Measurements from ENCODE around the gene FHIT. TPM values are rescaled to one million over a fixed set of nuclear protein-coding genes. Genes with fewer than 3 reads are reported as not detected.

The FHIT gene
- total and polyA plus RNA-seq, 10 of the 15 experiments (the other 5 are each of a cell fraction or from before 2014, with no cell fraction given) = 4.2 to 14.9 (median 9.4) TPM

DNA sequence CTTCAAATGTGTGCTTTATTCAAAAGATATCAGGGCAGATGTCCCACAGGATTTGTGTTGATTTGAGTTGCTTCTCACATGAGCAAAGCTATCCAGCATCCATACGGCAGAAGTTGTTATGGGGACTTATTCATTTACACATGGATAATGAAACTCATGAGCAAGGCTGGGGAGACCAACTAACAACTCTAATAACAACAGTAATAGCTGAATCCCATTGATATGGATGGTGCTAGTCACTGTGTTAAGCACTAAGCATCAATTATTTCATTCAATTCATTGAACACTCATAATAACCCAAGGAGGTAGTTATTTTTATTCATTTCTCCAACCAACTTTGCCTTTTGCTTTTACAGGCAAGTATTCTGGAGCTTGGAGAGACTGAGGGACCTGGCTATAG is 1107.2 kb downstream of the FHIT start:
- intact Hi-C loops (cut with micrococcal nuclease; ENCODE audit: unreplicated experiment) = no loop called here
- POLR2A ChIA-PET = no interaction called here

DNA sequence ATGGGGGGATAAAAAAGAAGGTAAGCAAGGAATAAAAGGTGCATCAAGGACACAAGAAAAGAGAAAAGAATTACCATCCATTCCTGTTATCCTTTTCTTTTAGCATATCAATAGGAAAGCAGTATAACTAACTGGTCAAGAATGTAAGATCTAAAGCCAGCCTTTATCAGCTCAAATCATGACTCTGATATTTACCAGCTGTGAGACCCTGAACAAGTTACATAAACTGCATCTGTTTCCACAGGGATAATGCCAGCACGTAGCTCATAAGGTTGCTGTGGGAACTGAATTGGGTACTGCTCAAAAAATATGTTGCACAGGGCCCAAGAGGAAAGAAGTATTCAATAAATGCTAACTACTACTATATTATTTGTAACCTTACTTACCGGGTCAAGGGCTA is 1109.2 kb downstream of the FHIT start:
- ChIA-PET RAD21 (ENCODE audit: unreplicated experiment) (interaction anchor here (0.5 kb wide), 1 partner anchor 1573 kb away, joined by 3 read pairs; no protein-coding TSS in a partner anchor), POLR2A (no interaction called here), SMC1A (ENCODE audit: uncharacterized antibody, unreplicated experiment) (interaction anchor here (1.0 kb wide), 1 partner anchor 60 kb away, joined by 3 read pairs; no protein-coding TSS in a partner anchor), CTCF (interaction anchor here (0.6 kb wide), 1 partner anchor 1230 kb away, joined by 3 read pairs; no protein-coding TSS in a partner anchor)
- ATAC-seq (no peak), DNase-seq (ENCODE audit: low read depth, low spot score) (no peak), FAIRE-seq (no peak)
- Histone ChIP-seq H4K20me1 (ENCODE audit: control insufficient read depth, insufficient read depth) (no peaks in the 10 kb centered on the region), H2AFZ (ENCODE audit: control insufficient read depth, low read depth, low read length) (no peak overlapping the region), H3K36me3 (ENCODE audit: control insufficient read depth in 2 of 2, insufficient read depth in 2 of 2, low read length in 1 of 2) (no peaks in the 10 kb centered on the region), H3K4me2 (ENCODE audit: control insufficient read depth, insufficient read depth) (no peak overlapping the region), H3K79me2 (ENCODE audit: control insufficient read depth, insufficient read depth, low read length) (no peaks in the 10 kb centered on the region), H3K27me3 (replicated peaks in 1 of 2; ENCODE audit: control insufficient read depth in 2 of 2, insufficient read depth in 2 of 2, low read length in 1 of 2) (no peaks in the 10 kb centered on the region), H3K4me3 (no peak overlapping the region), H3K9ac (ENCODE audit: control insufficient read depth, insufficient read depth, low read length) (no peak overlapping the region), H3K27ac (ENCODE audit: control insufficient read depth, insufficient read depth) (no peak overlapping the region), H3K9me3 (replicated peaks; ENCODE audit: control insufficient read depth, insufficient read depth, low read length) (no peaks in the 10 kb centered on the region), H3K4me1 (ENCODE audit: control insufficient read depth, insufficient read depth, low read length) (no peaks in the 10 kb centered on the region)
- WGBS (ENCODE audit: insufficient coverage, insufficient replicate concordance, low lambda C conversion rate, missing lambda C conversion rate) = 59% methylated on average over 2 of the region's 2 CpGs
- intact Hi-C loops (cut with micrococcal nuclease; ENCODE audit: unreplicated experiment) = no loop called here
- in situ Hi-C loops (cut with MboI) = no loop called here
- no TSS peak for BruUV-seq (replicated peaks)
- TF ChIP-seq HDGF (IDR thresholded peaks at IDR 0.05) (no peak), CHD4 (IDR thresholded peaks at IDR 0.05) (no peak), NKRF (conservative IDR thresholded peaks at IDR 0.05) (no peak), SIN3A (IDR thresholded peaks at IDR 0.05; ENCODE audit: low read depth, low read length) (no peak), ZZZ3 (IDR thresholded peaks at IDR 0.05; ENCODE audit: control insufficient read depth, insufficient read length, low read depth) (no peak), HCFC1 (IDR thresholded peaks at IDR 0.05; ENCODE audit: low read length) (no peak)

More for the DNA sequence above, 1107.2 kb downstream of the FHIT start:
- DNase-seq (ENCODE audit: low read depth, low spot score) = no peak
- Histone ChIP-seq H3K27ac (ENCODE audit: control insufficient read depth, insufficient read depth) (no peak overlapping the region), H3K36me3 (ENCODE audit: control insufficient read depth in 2 of 2, insufficient read depth in 2 of 2, low read length in 1 of 2) (no peaks in the 10 kb centered on the region), H4K20me1 (ENCODE audit: control insufficient read depth, insufficient read depth) (no peaks in the 10 kb centered on the region), H3K9ac (ENCODE audit: control insufficient read depth, insufficient read depth, low read length) (no peak overlapping the region), H3K4me1 (ENCODE audit: control insufficient read depth, insufficient read depth, low read length) (no peaks in the 10 kb centered on the region), H3K4me2 (ENCODE audit: control insufficient read depth, insufficient read depth) (no peak overlapping the region), H3K4me3 (no peak overlapping the region), H3K9me3 (replicated peaks; ENCODE audit: control insufficient read depth, insufficient read depth, low read length) (no peaks in the 10 kb centered on the region), H3K79me2 (ENCODE audit: control insufficient read depth, insufficient read depth, low read length) (no peaks in the 10 kb centered on the region), H3K27me3 (replicated peaks in 1 of 2; ENCODE audit: control insufficient read depth in 2 of 2, insufficient read depth in 2 of 2, low read length in 1 of 2) (no peaks in the 10 kb centered on the region), H2AFZ (ENCODE audit: control insufficient read depth, low read depth, low read length) (no peak overlapping the region)
- BruUV-seq (replicated peaks) = no TSS peak
- FAIRE-seq = no peak
- no peak for ATAC-seq
- in situ Hi-C loops (cut with MboI) = no loop called here
- ChIA-PET SMC1A (ENCODE audit: uncharacterized antibody, unreplicated experiment) (no interaction called here), RAD21 (ENCODE audit: unreplicated experiment) (no interaction called here), CTCF (no interaction called here)
- whole genome bisulfite sequencing (ENCODE audit: insufficient coverage, insufficient replicate concordance, low lambda C conversion rate, missing lambda C conversion rate) = 55% methylated on average over 1 of the region's 1 CpG
- TF ChIP-seq, protein P1, sequence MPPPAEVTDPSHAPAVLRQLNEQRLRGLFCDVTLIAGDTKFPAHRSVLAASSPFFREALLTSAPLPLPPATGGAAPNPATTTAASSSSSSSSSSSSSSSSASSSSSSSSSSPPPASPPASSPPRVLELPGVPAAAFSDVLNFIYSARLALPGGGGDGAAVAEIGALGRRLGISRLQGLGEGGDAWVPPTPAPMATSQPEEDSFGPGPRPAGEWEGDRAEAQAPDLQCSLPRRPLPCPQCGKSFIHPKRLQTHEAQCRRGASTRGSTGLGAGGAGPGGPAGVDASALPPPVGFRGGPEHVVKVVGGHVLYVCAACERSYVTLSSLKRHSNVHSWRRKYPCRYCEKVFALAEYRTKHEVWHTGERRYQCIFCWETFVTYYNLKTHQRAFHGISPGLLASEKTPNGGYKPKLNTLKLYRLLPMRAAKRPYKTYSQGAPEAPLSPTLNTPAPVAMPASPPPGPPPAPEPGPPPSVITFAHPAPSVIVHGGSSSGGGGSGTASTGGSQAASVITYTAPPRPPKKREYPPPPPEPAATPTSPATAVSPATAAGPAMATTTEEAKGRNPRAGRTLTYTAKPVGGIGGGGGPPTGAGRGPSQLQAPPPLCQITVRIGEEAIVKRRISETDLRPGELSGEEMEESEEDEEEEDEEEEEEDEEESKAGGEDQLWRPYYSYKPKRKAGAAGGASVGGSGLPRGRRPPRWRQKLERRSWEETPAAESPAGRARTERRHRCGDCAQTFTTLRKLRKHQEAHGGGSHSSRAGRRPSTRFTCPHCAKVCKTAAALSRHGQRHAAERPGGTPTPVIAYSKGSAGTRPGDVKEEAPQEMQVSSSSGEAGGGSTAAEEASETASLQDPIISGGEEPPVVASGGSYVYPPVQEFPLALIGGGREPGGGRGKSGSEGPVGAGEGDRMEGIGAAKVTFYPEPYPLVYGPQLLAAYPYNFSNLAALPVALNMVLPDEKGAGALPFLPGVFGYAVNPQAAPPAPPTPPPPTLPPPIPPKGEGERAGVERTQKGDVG (CRISPR knock-in tag; IDR thresholded peaks at IDR 0.05) = no peak
- TF ChIP-seq NFYB (IDR thresholded peaks at IDR 0.05; ENCODE audit: insufficient read depth, low read depth, low read length) (no peak), PAX8 (IDR thresholded peaks at IDR 0.05) (no peak)
